WTC11 (cell line): Measurements from ENCODE around the gene SH3D19.

Source experiments
- E2F4 ChIP-seq: sonication (generic); formaldehyde crosslinking; IDR thresholded peaks from 2 replicates; pipeline ENCODE4 v1.8.1; 2022; ENCODE audit warnings: low read depth, mild to moderate bottlenecking, moderate library complexity, missing genetic modification reagents, borderline replicate concordance
- ESRRA ChIP-seq: sonication (generic); formaldehyde crosslinking; IDR thresholded peaks from 2 replicates; pipeline ENCODE4 v1.8.1; 2022; ENCODE audit warnings: mild to moderate bottlenecking, missing genetic modification reagents, borderline replicate concordance
- FOXJ3 ChIP-seq: sonication (generic); formaldehyde crosslinking; IDR thresholded peaks from 2 replicates; pipeline ENCODE4 v1.9.0; 2021; ENCODE audit warnings: missing genetic modification reagents, mild to moderate bottlenecking, borderline replicate concordance
- MAX ChIP-seq: sonication (generic); formaldehyde crosslinking; IDR thresholded peaks from 2 replicates; pipeline ENCODE4 v1.8.0; 2022; ENCODE audit warnings: mild to moderate bottlenecking, missing genetic modification reagents
- SMAD3 ChIP-seq: sonication (generic); formaldehyde crosslinking; IDR thresholded peaks from 2 replicates; pipeline ENCODE4 v1.8.0; 2022; ENCODE audit warnings: missing genetic modification reagents, mild to moderate bottlenecking, borderline replicate concordance
- TF ChIP-seq, protein P1 (sequence below): fragments of 200-600 bp; IDR thresholded peaks from 2 replicates; pipeline ENCODE4 v1.8.0; 2022; ENCODE audit warnings: antibody characterized with exemption
- TF ChIP-seq, protein P2 (sequence below): sonication (generic); formaldehyde crosslinking; IDR thresholded peaks from 2 replicates; pipeline ENCODE4 v1.8.1; 2023; ENCODE audit warnings: mild to moderate bottlenecking, missing genetic modification reagents, moderate library complexity
- TF ChIP-seq, protein P3 (sequence below): sonication (generic); formaldehyde crosslinking; IDR thresholded peaks from 2 replicates; pipeline ENCODE4 v1.8.0; 2023; ENCODE audit warnings: missing genetic modification reagents

DNA sequence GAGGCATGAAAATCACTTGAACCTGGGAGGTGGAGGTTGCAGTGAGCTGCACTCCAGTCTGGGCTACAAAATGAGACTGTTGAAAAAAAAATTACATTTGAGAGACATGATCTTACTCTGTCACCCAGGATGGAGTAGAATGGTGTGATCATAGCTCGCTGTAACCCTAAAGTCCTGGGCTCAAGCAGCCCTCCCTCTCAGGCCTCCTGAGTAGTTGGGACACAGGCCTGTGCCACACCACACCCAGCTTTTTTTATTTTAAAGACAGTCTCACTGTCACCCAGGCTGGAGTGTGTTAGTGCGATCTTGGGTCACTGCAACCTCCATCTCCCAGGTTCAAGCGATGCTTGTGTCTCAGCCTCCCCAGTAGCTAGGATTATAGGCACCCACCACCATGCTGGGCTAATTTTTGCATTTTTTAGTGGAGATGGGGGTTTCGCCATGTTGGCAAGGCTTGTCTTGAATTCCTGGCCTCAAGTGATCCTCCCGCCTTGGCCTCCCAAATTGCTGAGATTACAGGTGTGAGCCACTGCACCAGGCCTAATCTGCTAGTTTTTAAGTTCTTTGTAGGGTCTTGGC is 219.9 kb downstream of the SH3D19 start:
- TF ChIP-seq, protein P1, sequence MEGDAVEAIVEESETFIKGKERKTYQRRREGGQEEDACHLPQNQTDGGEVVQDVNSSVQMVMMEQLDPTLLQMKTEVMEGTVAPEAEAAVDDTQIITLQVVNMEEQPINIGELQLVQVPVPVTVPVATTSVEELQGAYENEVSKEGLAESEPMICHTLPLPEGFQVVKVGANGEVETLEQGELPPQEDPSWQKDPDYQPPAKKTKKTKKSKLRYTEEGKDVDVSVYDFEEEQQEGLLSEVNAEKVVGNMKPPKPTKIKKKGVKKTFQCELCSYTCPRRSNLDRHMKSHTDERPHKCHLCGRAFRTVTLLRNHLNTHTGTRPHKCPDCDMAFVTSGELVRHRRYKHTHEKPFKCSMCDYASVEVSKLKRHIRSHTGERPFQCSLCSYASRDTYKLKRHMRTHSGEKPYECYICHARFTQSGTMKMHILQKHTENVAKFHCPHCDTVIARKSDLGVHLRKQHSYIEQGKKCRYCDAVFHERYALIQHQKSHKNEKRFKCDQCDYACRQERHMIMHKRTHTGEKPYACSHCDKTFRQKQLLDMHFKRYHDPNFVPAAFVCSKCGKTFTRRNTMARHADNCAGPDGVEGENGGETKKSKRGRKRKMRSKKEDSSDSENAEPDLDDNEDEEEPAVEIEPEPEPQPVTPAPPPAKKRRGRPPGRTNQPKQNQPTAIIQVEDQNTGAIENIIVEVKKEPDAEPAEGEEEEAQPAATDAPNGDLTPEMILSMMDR, result no peak
- TF ChIP-seq, protein P2, sequence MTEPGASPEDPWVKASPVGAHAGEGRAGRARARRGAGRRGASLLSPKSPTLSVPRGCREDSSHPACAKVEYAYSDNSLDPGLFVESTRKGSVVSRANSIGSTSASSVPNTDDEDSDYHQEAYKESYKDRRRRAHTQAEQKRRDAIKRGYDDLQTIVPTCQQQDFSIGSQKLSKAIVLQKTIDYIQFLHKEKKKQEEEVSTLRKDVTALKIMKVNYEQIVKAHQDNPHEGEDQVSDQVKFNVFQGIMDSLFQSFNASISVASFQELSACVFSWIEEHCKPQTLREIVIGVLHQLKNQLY (CRISPR knock-in tag), result no peak
- TF ChIP-seq ESRRA (CRISPR knock-in tag) (no peak), FOXJ3 (no peak), SMAD3 (CRISPR knock-in tag) (no peak), E2F4 (no peak), MAX (CRISPR knock-in tag) (no peak)
- TF ChIP-seq, protein P3, sequence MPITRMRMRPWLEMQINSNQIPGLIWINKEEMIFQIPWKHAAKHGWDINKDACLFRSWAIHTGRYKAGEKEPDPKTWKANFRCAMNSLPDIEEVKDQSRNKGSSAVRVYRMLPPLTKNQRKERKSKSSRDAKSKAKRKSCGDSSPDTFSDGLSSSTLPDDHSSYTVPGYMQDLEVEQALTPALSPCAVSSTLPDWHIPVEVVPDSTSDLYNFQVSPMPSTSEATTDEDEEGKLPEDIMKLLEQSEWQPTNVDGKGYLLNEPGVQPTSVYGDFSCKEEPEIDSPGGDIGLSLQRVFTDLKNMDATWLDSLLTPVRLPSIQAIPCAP (CRISPR knock-in tag), result no peak
